B cell (primary cell): Measurements from ENCODE around the gene L3MBTL1.

ENCODE experiments used
- CTCF ChIP-seq: fragments of 200-600 bp; IDR thresholded peaks from one replicate; pipeline ENCODE4 v1.8.0; 2022; ENCODE audit warnings: antibody characterized with exemption, mild to moderate bottlenecking
- EZH2 ChIP-seq: IDR thresholded peaks from 2 replicates; pipeline ENCODE4 v1.6.1; 2012; ENCODE audit warnings: borderline replicate concordance, low read depth, mild to moderate bottlenecking, moderate library complexity, low read length; ENCODE audit not compliant: insufficient read depth, poor library complexity, severe bottlenecking

GRCh38 chr20:43460830-43461200, 46.7 kb upstream of the L3MBTL1 start:
- TF ChIP-seq CTCF (no peak), EZH2 (no peak)
